22Rv1 (cell line): Measurements from ENCODE around the gene PKP4.

Experiments
- H3K27ac ChIP-seq: fragments of 450-650 bp; 2 replicates; pipeline ENCODE4 v1.5.1; 2017
- CTCF ChIP-seq: fragments of 450-650 bp; IDR thresholded peaks from 2 replicates; pipeline ENCODE4 v1.5.1; 2017; ENCODE audit warnings: mild to moderate bottlenecking
- ZFX ChIP-seq: fragments of 450-650 bp; IDR thresholded peaks from 2 replicates; pipeline ENCODE4 v1.6.1; 2017; ENCODE audit warnings: antibody characterized with exemption, borderline replicate concordance

PKP4 gene

DNA sequence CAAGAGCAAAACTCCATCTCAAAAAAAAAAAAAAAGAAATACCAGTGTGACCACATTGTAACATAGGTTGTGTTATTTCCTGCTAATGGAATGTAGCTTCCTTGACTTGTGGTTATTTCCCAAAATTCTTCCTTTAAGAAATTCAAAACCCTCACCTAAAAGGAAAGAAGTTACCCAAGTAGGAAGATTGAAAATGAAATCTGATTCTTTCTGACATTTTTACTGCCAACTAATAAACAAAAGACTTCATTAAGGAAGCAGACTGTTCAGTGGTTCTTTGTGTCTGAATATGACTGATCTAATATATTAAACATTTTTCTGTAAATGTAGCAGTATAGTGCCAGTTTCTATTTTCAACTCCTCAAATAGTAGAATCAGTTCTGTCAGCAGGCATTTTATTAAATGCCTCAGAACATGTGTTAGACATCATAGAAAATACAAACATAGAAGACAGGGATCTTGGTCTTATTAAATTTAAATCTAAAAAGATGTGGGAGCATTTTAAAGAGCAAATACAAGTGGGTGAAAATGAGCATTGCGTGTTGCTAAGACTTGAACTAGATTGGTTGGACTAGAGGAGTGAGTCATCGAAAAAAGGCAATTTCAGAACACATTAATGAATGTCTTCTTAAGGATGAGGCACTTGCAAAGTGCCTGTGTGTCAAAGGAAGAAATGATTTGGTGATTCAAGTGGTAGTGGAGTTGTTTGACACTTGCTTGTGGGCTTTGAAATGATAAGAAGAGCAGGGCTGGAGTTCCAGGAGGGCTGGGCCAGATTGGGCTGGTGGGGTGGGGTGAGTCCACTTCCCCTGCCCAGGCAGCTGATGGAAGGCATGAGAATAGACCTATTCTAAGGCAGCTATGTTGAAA lies 53.4 kb downstream of the PKP4 start:
- TF ChIP-seq CTCF (no peak), ZFX (no peak)
- no peak overlapping the region for H3K27ac ChIP-seq

- no peak overlapping the region for H3K27ac ChIP-seq
- no peak for TF ChIP-seq ZFX
- TF ChIP-seq CTCF = no peak
Observed at GRCh38 chr2:158510887-158511286, 54.1 kb downstream of the PKP4 start.

DNA sequence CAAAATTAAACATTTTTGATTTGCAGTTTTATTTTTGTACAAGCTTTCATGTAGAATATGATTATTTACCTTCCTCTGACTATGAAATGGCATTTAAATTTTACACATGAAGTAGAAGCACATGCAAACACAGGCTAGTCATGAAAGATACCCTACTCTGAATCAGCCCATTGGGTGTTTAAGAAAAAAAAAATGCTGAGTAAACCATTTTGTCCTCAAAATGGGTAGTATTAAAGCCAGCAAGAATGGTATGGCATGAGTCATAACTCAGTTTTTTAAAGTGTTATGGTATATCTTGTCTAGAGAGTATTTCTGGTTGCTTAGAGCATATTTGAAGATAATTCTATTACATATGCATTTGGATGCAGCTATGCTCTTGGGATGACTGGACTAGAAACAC lies 55.0 kb downstream of the PKP4 start:
- TF ChIP-seq CTCF (no peak), ZFX (no peak)
- no peak overlapping the region for H3K27ac ChIP-seq

DNA sequence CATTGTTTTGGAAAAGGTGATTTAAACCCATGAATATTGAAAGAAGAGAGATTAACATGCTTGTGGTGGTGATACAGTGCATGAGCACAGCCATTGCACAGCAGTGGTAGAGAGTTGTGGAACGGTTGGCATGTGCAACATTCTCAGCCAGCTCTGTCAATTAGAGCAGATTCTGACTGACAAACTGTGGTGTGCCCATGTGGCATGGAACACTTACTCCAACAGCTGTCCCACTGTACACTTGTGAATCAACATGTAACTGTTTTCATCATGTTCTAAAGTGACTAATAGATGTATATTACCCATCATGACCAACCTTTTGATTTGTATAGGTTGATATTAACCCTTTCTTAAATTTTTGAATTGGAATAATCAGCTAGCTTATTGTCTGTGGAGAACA lies 55.6 kb downstream of the PKP4 start:
- TF ChIP-seq ZFX = no peak
- no peak for TF ChIP-seq CTCF
- H3K27ac ChIP-seq = no peak overlapping the region

DNA sequence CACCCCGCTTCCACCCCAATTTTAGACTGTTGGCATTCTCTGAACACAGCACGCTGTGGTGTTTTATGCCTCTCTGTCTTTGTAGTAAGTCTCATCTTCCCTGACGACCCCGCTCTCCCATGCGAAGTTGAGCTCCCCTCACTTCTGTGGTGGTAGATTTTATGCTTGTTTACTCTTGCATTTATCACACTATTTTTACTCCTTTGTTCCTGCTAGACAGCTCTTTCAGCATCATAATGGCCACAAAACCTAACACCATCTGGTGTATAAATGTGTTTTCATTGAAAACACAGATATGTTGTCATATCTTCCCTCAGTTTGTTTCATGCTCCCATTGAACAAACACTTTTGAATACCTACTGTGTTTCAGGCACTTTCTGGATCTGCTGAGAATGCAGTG lies 57.1 kb downstream of the PKP4 start:
- H3K27ac ChIP-seq = no peak overlapping the region
- no peak for TF ChIP-seq ZFX
- no peak for TF ChIP-seq CTCF

DNA sequence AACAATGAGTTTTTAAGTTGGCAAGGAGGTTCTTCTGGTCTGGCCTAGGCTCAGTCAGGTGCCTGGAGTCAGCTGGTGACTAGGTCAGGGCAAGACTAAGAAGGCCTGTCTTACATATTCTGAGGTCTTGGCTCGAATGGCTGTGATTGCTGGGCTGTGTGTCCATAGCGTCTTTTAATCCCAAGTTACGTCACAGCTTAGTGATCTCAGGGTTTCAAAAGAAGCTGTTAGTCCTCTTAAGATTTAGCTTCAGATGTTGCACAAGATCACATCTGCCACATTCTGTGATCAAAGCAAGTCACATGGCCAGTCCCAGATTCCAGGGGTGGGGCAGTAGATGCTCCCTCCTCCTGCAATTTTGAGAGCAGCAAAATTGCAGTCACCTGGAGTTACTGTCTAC lies 61.3 kb downstream of the PKP4 start:
- TF ChIP-seq CTCF (no peak), ZFX (no peak)
- H3K27ac ChIP-seq = no peak overlapping the region

GRCh38 chr2:158519481-158519880 lies 62.7 kb downstream of the PKP4 start:
- TF ChIP-seq CTCF (no peak), ZFX (no peak)
- H3K27ac ChIP-seq = no peak overlapping the region
